HEK293 (cell line): ENCODE results near the gene C4orf50.

ENCODE experiments used
- KLF8 ChIP-seq: fragments of 450-650 bp; formaldehyde crosslinking; IDR thresholded peaks from 2 replicates; pipeline ENCODE4 v1.5.1; 2016; ENCODE audit warnings: missing biosample characterization, missing genetic modification characterization
- PATZ1 ChIP-seq: fragments of 450-650 bp; formaldehyde crosslinking; IDR thresholded peaks from 2 replicates; pipeline ENCODE4 v1.5.1; 2016; ENCODE audit warnings: missing biosample characterization, missing genetic modification characterization
- PRDM4 ChIP-seq: fragments of 450-650 bp; formaldehyde crosslinking; IDR thresholded peaks from 2 replicates; pipeline ENCODE4 v1.5.1; 2017; ENCODE audit warnings: missing biosample characterization, missing genetic modification characterization
- ZEB2 ChIP-seq: fragments of 450-650 bp; formaldehyde crosslinking; IDR thresholded peaks from 2 replicates; pipeline ENCODE4 v1.5.1; 2016; ENCODE audit warnings: missing biosample characterization, missing genetic modification characterization
- ZNF155 ChIP-seq: fragments of 450-650 bp; formaldehyde crosslinking; IDR thresholded peaks from 2 replicates; pipeline ENCODE4 v1.5.1; 2016; ENCODE audit warnings: missing biosample characterization, missing genetic modification characterization
- ZNF248 ChIP-seq: fragments of 450-650 bp; formaldehyde crosslinking; IDR thresholded peaks from 2 replicates; pipeline ENCODE4 v1.5.1; 2017; ENCODE audit warnings: missing biosample characterization, missing genetic modification characterization
- ZNF514 ChIP-seq: fragments of 450-650 bp; formaldehyde crosslinking; IDR thresholded peaks from 2 replicates; pipeline ENCODE4 v1.5.1; 2016; ENCODE audit warnings: missing biosample characterization, missing genetic modification characterization
- ZNF76 ChIP-seq: fragments of 450-650 bp; formaldehyde crosslinking; IDR thresholded peaks from 2 replicates; pipeline ENCODE4; 2016; ENCODE audit warnings: low read depth, missing biosample characterization, missing genetic modification characterization, borderline replicate concordance
- TF ChIP-seq, protein P1 (sequence below): sonication (generic); formaldehyde crosslinking; IDR thresholded peaks from 2 replicates; pipeline ENCODE4 v1.8.1; 2022; ENCODE audit warnings: mild to moderate bottlenecking, moderate library complexity, missing genetic modification reagents

DNA sequence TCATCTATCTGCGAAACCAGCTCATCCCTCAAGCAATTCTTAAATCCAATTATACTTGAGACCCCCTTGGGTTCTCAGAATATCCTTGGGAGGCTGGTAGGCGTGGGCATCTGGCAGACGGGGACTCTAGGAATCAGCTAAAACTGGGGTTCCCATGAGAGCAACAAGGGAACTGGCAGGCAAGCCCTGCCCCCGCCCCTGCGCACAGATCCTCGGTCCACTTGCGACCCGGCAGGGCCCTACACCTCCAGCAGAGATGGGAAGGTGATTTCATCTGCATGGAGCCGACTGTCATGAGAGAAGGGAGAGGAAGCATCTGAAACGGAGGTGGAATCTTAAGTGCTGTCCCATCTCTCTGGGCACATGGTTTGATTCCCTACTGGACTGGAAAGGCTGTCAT lies 9.9 kb upstream of the C4orf50 start:
- no peak for TF ChIP-seq ZNF155 (tag by site-specific recombination)
- TF ChIP-seq, protein P1, sequence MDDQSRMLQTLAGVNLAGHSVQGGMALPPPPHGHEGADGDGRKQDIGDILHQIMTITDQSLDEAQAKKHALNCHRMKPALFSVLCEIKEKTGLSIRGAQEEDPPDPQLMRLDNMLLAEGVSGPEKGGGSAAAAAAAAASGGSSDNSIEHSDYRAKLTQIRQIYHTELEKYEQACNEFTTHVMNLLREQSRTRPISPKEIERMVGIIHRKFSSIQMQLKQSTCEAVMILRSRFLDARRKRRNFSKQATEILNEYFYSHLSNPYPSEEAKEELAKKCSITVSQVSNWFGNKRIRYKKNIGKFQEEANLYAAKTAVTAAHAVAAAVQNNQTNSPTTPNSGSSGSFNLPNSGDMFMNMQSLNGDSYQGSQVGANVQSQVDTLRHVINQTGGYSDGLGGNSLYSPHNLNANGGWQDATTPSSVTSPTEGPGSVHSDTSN (CRISPR knock-in tag): no peak
- no peak for TF ChIP-seq ZNF514 (tag by site-specific recombination)
- TF ChIP-seq PRDM4 (tag by site-specific recombination): no peak
- TF ChIP-seq PATZ1 (tag by site-specific recombination): no peak
- TF ChIP-seq ZEB2 (tag by site-specific recombination): no peak
- TF ChIP-seq KLF8 (tag by site-specific recombination): no peak
- TF ChIP-seq ZNF76 (tag by site-specific recombination): no peak
- TF ChIP-seq ZNF248 (tag by site-specific recombination): no peak
